H1 (cell line): Measurements from ENCODE around the gene CNPY4. TPM values are rescaled to one million over a fixed set of nuclear protein-coding genes. Genes with fewer than 3 reads are reported as not detected.

Experiments
- CTCF ChIA-PET: fragments of 300-600 bp; sonication (Branson Sonifier 250); formaldehyde crosslinking; loops from one replicate; lab custom pipeline; 2021; ENCODE audit not compliant: partially characterized antibody; lab: Charles Lee
- POLR2A ChIA-PET: fragments of 300-600 bp; sonication (Branson Sonifier 250); formaldehyde crosslinking; loops from one replicate; lab custom pipeline; 2021; ENCODE audit warnings: inconsistent platforms; ENCODE audit not compliant: partially characterized antibody; lab: Charles Lee
- DNase-seq, 2 experiments: peaks; one replicate each; pipeline versions ENCODE4 v3.0.0 to v3.0.0-alpha.2; 2010 to 2022; ENCODE audit warnings: low spot score in 2 of 2, low read depth in 1 of 2, mixed read lengths in 1 of 2
- FAIRE-seq: peaks from 2 replicates; lab custom pipeline; 2011; peaks lifted over from hg19 to GRCh38; lab: Jason Lieb, UNC
- H2AFZ ChIP-seq: 2 replicates; pipeline ENCODE4 v1.8.1; 2012; ENCODE audit warnings: low read length, inconsistent platforms
- H2AK5ac ChIP-seq: 2 replicates; pipeline ENCODE4 v1.6.1; 2013; ENCODE audit warnings: low read depth, low read length
- H2BK120ac ChIP-seq: replicated peaks from 2 replicates; pipeline ENCODE3; 2013; ENCODE audit warnings: low read depth, low read length, inconsistent platforms
- H2BK12ac ChIP-seq: 2 replicates; pipeline ENCODE4 v1.6.1; 2013; ENCODE audit warnings: low read depth, low read length
- H2BK15ac ChIP-seq: 2 replicates; pipeline ENCODE4 v1.6.1; 2013; ENCODE audit warnings: low read length
- H2BK20ac ChIP-seq: 2 replicates; pipeline ENCODE4 v1.6.1; 2013; ENCODE audit warnings: low read length
- H2BK5ac ChIP-seq: 2 replicates; pipeline ENCODE4 v1.6.1; 2013; ENCODE audit warnings: low read depth, low read length
- H3K14ac ChIP-seq: 2 replicates; pipeline ENCODE4 v1.6.1; 2013; ENCODE audit warnings: inconsistent platforms; ENCODE audit not compliant: insufficient read length
- H3K18ac ChIP-seq: 2 replicates; pipeline ENCODE4 v1.6.1; 2013; ENCODE audit warnings: low read length; ENCODE audit errors: extremely low read depth
- H3K23ac ChIP-seq: 2 replicates; pipeline ENCODE4 v1.6.1; 2013; ENCODE audit warnings: inconsistent platforms; ENCODE audit not compliant: insufficient read length
- H3K23me2 ChIP-seq: 2 replicates; pipeline ENCODE4 v1.6.1; 2013; ENCODE audit warnings: low read depth, low read length
- H3K27ac ChIP-seq: 2 replicates; pipeline ENCODE4 v1.6.1; 2011; ENCODE audit warnings: low read depth, low read length, inconsistent platforms
- H3K27me3 ChIP-seq, 4 experiments: replicated peaks in 1 of 4; 1 replicate in 1 of 4; 2 replicates in 3 of 4; pipeline versions ENCODE4 v1.6.1 to v1.8.1; 2011 to 2013; ENCODE audit warnings: low read length in 3 of 4, mild to moderate bottlenecking in 3 of 4, inconsistent platforms in 2 of 4, mixed read lengths in 2 of 4, moderate library complexity in 1 of 4; ENCODE audit not compliant: control insufficient read depth in 3 of 4, insufficient read depth in 3 of 4; ENCODE audit errors: extremely low read depth in 1 of 4
- H3K36me3 ChIP-seq, 4 experiments: 2 replicates each; pipeline versions ENCODE4 v1.6.1 to v1.8.1; 2011 to 2013; ENCODE audit warnings: mild to moderate bottlenecking in 4 of 4, low read length in 3 of 4, moderate library complexity in 2 of 4, control low read depth in 1 of 4, inconsistent platforms in 1 of 4; ENCODE audit not compliant: insufficient read depth in 4 of 4, control insufficient read depth in 2 of 4
- H3K4ac ChIP-seq: replicated peaks from 2 replicates; pipeline ENCODE3; 2013; ENCODE audit warnings: low read length, low read depth, mixed read lengths, inconsistent platforms; ENCODE audit not compliant: insufficient read length
- H3K4me1 ChIP-seq, 4 experiments: replicated peaks in 1 of 4; 1 replicate in 1 of 4; 2 replicates in 3 of 4; pipeline versions ENCODE4 v1.6.1 to v1.8.1; 2011 to 2013; ENCODE audit warnings: low read length in 3 of 4, inconsistent platforms in 2 of 4, mixed read lengths in 1 of 4; ENCODE audit not compliant: insufficient read depth in 4 of 4, control insufficient read depth in 3 of 4
- H3K4me2 ChIP-seq, 2 experiments: 2 replicates each; pipeline versions ENCODE4 v1.6.1 to v1.8.1; 2011 to 2013; ENCODE audit warnings: low read depth in 2 of 2, low read length in 2 of 2, control low read depth in 1 of 2, inconsistent platforms in 1 of 2, mild to moderate bottlenecking in 1 of 2; ENCODE audit not compliant: insufficient read depth in 1 of 2
- H3K4me3 ChIP-seq, 4 experiments: fragments of 200-600, 300-600 bp in 1 of 4; sonication (generic), shearing (Covaris generic), sonication (Bioruptor Twin) in 1 of 4; 2 replicates each; pipeline versions ENCODE4 v1.5.1 to v1.8.1; 2011 to 2016; ENCODE audit warnings: low read length in 4 of 4, low read depth in 3 of 4, control low read depth in 2 of 4, inconsistent platforms in 2 of 4, mild to moderate bottlenecking in 2 of 4, mixed read lengths in 1 of 4, moderate library complexity in 1 of 4; ENCODE audit not compliant: insufficient read depth in 2 of 4; ENCODE audit errors: extremely low read depth in 1 of 4
- H3K56ac ChIP-seq: replicated peaks from 2 replicates; pipeline ENCODE3; 2013; ENCODE audit warnings: low read depth, mild to moderate bottlenecking, mixed read lengths, low read length, inconsistent platforms; ENCODE audit not compliant: insufficient read length
- H3K79me1 ChIP-seq: 2 replicates; pipeline ENCODE4 v1.6.1; 2013; ENCODE audit warnings: low read depth, low read length, control low read depth
- H3K79me2 ChIP-seq, 2 experiments: 2 replicates each; pipeline versions ENCODE4 v1.6.1 to v1.8.1; 2012 to 2013; ENCODE audit warnings: low read length in 2 of 2, mild to moderate bottlenecking in 2 of 2, inconsistent platforms in 1 of 2; ENCODE audit not compliant: insufficient read depth in 2 of 2, control insufficient read depth in 1 of 2
- H3K9ac ChIP-seq, 4 experiments: replicated peaks in 1 of 4; 1 replicate in 1 of 4; 2 replicates in 3 of 4; pipeline versions ENCODE4 v1.6.1 to v1.8.1; 2011 to 2013; ENCODE audit warnings: low read depth in 3 of 4, low read length in 3 of 4, control low read depth in 2 of 4, mild to moderate bottlenecking in 2 of 4, moderate library complexity in 2 of 4, inconsistent platforms in 1 of 4; ENCODE audit errors: extremely low read depth in 1 of 4
- H3K9me3 ChIP-seq, 2 experiments: 2 replicates each; pipeline versions ENCODE4 v1.6.1 to v1.8.1; 2012 to 2013; ENCODE audit warnings: mild to moderate bottlenecking in 2 of 2, moderate library complexity in 2 of 2, control low read depth in 1 of 2, inconsistent platforms in 1 of 2, low read depth in 1 of 2, low read length in 1 of 2, mixed read lengths in 1 of 2; ENCODE audit not compliant: insufficient read depth in 2 of 2
- H4K20me1 ChIP-seq, 2 experiments: replicated peaks in 1 of 2; 2 replicates each; pipeline versions ENCODE3 to v1.8.1; 2011 to 2013; ENCODE audit warnings: inconsistent platforms in 2 of 2, low read length in 2 of 2, mild to moderate bottlenecking in 1 of 2; ENCODE audit not compliant: insufficient read depth in 2 of 2, control insufficient read depth in 1 of 2
- H4K5ac ChIP-seq: 2 replicates; pipeline ENCODE4 v1.6.1; 2013; ENCODE audit warnings: low read length, low read depth, mixed read lengths, inconsistent platforms; ENCODE audit not compliant: insufficient read length
- H4K8ac ChIP-seq: 2 replicates; pipeline ENCODE4 v1.8.0; 2013; ENCODE audit warnings: mild to moderate bottlenecking, moderate library complexity, low read length, inconsistent platforms; ENCODE audit not compliant: insufficient read depth; ENCODE audit errors: extremely low read depth
- H4K91ac ChIP-seq: replicated peaks from 2 replicates; pipeline ENCODE3; 2013; ENCODE audit warnings: low read length, mixed read lengths, inconsistent platforms; ENCODE audit not compliant: insufficient read length
- ASH2L ChIP-seq: fragments of 200-600, 300-600 bp; sonication (generic); IDR thresholded peaks from one replicate; pipeline ENCODE4 v1.7.1; 2017; ENCODE audit warnings: low read length
- KDM1A ChIP-seq: fragments of 200-600, 300-600 bp; sonication (generic); IDR thresholded peaks from 2 replicates; pipeline ENCODE4 v1.7.1; 2016; ENCODE audit warnings: mild to moderate bottlenecking, low read length, borderline replicate concordance
- NANOG ChIP-seq: IDR thresholded peaks from 2 replicates; pipeline ENCODE4 v1.6.1; 2011; ENCODE audit warnings: low read length, low read depth, mild to moderate bottlenecking, inconsistent platforms; ENCODE audit not compliant: insufficient read depth, poor library complexity, severe bottlenecking
- NRF1 ChIP-seq: IDR thresholded peaks from 2 replicates; pipeline ENCODE4 v1.6.1; 2011; ENCODE audit warnings: mild to moderate bottlenecking, low read depth, low read length, improper control_type of control experiment
- PHF8 ChIP-seq: fragments of 200-600 bp; sonication (generic); conservative IDR thresholded peaks from 2 replicates; pipeline ENCODE4 v1.7.1; 2012; ENCODE audit warnings: low read depth, mild to moderate bottlenecking, inconsistent platforms, low read length, moderate library complexity
- SRF ChIP-seq: IDR thresholded peaks from 2 replicates; pipeline ENCODE4 v1.6.1; 2011; ENCODE audit warnings: mild to moderate bottlenecking, low read depth, low read length, moderate library complexity
- TBP ChIP-seq: IDR thresholded peaks from 2 replicates; pipeline ENCODE4 v1.6.1; 2011; ENCODE audit warnings: low read depth, low read length, improper control_type of control experiment
- ZNF274 ChIP-seq: IDR thresholded peaks from 2 replicates; pipeline ENCODE4 v1.7.0; 2012; ENCODE audit warnings: low read length, borderline replicate concordance; ENCODE audit errors: extremely low read depth
- WGBS, 2 experiments: shearing (Covaris generic) in 1 of 2; methylation state at CpG; one replicate each; pipeline versions ENCODE4 v1.1.6 to v1.1.7; 2013 to 2015; ENCODE audit warnings: low lambda C conversion rate in 2 of 2, mixed read lengths in 2 of 2, inconsistent platforms in 1 of 2, low coverage in 1 of 2, missing lambda C conversion rate in 1 of 2; ENCODE audit not compliant: insufficient replicate concordance in 2 of 2, insufficient coverage in 1 of 2, insufficient read length in 1 of 2; ENCODE audit errors: extremely low coverage in 1 of 2, missing lambda C conversion rate in 1 of 2; 5-methylcytosine and 5-hydroxymethylcytosine counted together
- polyA plus RNA-seq, 7 experiments: library from polyadenylated mRNA; depleted of rRNA in 3 of 7; stranded (reverse) in 5 of 7; unstranded in 2 of 7; fragments of >200 nt in 5 of 7; fragments of 200-250 nt in 2 of 7; gene quantifications; 1 replicate in 5 of 7; 2 replicates in 1 of 7; 4 replicates in 1 of 7; pipeline versions ENCODE4 v1.2.1 to v1.2.3, GENCODE V29; 2011 to 2013; ENCODE audit warnings: missing spikeins in 2 of 7, mixed read lengths in 2 of 7
- total RNA-seq: library from RNA; stranded (reverse); fragmentation: NEBNext Ultra II Directional; extraction: Animal tissue kit (Norgen Biotek cat#: 25700); gene quantifications from 2 replicates; pipeline ENCODE4 v1.2.1, GENCODE V29; 2021
- TF ChIP-seq, protein P1 (sequence below): IDR thresholded peaks from 2 replicates; pipeline ENCODE4 v1.6.1; 2011; ENCODE audit warnings: low read depth, mild to moderate bottlenecking, low read length; ENCODE audit not compliant: insufficient read depth

The CNPY4 gene
- total and polyA plus RNA-seq, 2 of the 8 experiments (the other 6 are each of a cell fraction or from before 2014, with no cell fraction given) = 10.2 to 15.3 TPM

DNA sequence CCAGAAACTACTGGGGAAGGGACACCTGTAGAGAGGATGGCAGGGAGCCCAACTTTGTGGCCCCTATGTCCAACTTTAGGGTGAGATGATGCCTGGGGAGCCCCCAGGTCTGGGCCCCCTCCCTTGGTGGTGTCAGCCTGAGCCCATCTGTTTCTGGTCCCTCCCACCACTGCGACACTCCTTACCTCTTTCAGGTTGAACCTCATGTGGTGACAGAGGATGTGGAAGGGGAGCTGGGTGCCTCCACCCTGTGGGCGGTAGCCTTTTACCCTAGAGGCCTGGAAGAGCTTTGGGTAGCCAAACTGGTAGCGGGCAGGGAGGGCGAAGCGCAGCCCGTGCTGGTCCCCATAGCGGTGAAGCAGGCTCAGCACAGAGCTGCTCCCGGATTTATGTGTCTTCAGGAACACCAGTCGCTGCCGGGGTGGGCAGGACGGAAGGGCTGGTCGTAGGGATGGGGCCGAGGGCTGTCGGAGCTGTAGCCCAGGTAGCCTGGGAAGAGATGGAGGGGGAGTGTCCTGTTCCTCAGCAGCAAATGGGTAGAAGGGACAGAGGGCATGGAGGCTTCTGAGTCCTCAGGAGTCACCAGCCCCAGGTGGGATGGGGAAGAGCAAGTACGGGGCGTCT lies 47.0 kb downstream of the CNPY4 start:
- Histone ChIP-seq H3K4me3 (no peak overlapping the region), H3K18ac (0 out of 2 replicates have a peak overlapping the region, but pooled peaks have one; percentile 24), H4K5ac (no peak overlapping the region), H3K23me2 (peaks cover 11% of the 10 kb centered on the region; the same call in 1 of the 2 replicates), H3K36me3 (no peaks in the 10 kb centered on the region), H3K9me3 (no peaks in the 10 kb centered on the region), H4K20me1 (peaks cover 0 to 3% of the 10 kb centered on the region in 2 experiments), H3K14ac (no peak overlapping the region), H4K91ac (no peak overlapping the region), H3K56ac (no peak overlapping the region), H3K79me1 (no peaks in the 10 kb centered on the region; the same call in 1 of the 2 replicates), H3K9ac (no peak overlapping the region), H2BK20ac (peak overlapping the region; percentile 48; the same call in 1 of the 2 replicates), H2BK5ac (no peak overlapping the region), H3K27ac (no peak overlapping the region), H3K4ac (no peak overlapping the region), H3K27me3 (peaks cover 0 to 10% (median 2%) of the 10 kb centered on the region in 4 experiments; a peak in 1 of 7 replicates), H2AFZ (no peak overlapping the region), H2BK12ac (peak overlapping the region; percentile 33; the same call in 1 of the 2 replicates), H4K8ac (no peak overlapping the region; the same call in 1 of the 2 replicates), H3K4me2 (peak overlapping the region in 1 of 2 experiments; percentile 89; a peak in 2 of 4 replicates), H3K23ac (no peak overlapping the region), H2BK15ac (peak overlapping the region; percentile 72; the same call in 1 of the 2 replicates), H2BK120ac (no peak overlapping the region), H3K4me1 (peaks cover 11 to 26% (median 15%) of the 10 kb centered on the region in 4 experiments), H3K79me2 (no peaks in the 10 kb centered on the region), H2AK5ac (peak overlapping the region; percentile 47; the same call in 1 of the 2 replicates)
- no peak for FAIRE-seq
- CTCF ChIA-PET = interaction anchor here (0.8 to 11.2 kb wide), 11 partner anchors 9 to 51 kb away, joined by 3 to 94 read pairs (median 5); partner anchors contain the start of genes GPC2 and STAG3
- WGBS, 2 experiments = 82% methylated on average over 16 of the region's 16 CpGs; no CpG with 5 or more reads in 1 of the 2 experiments
- POLR2A ChIA-PET = interaction anchor here (0.6 to 11.0 kb wide), 13 partner anchors 9 to 170 kb away, joined by 3 to 145 read pairs (median 4); partner anchors contain the start of genes AP4M1, GPC2, LAMTOR4 and MCM7
- no peak for DNase-seq
- no peak for TF ChIP-seq TBP
- TF ChIP-seq, protein P1, sequence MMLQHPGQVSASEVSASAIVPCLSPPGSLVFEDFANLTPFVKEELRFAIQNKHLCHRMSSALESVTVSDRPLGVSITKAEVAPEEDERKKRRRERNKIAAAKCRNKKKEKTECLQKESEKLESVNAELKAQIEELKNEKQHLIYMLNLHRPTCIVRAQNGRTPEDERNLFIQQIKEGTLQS = no peak
- TF ChIP-seq ASH2L = no peak
- no peak for TF ChIP-seq PHF8
- TF ChIP-seq KDM1A = no peak
- TF ChIP-seq NRF1 = no peak
- no peak for TF ChIP-seq ZNF274
- TF ChIP-seq SRF = no peak
- TF ChIP-seq NANOG = no peak
